ENCODE results near the gene DYSF.

DNA sequence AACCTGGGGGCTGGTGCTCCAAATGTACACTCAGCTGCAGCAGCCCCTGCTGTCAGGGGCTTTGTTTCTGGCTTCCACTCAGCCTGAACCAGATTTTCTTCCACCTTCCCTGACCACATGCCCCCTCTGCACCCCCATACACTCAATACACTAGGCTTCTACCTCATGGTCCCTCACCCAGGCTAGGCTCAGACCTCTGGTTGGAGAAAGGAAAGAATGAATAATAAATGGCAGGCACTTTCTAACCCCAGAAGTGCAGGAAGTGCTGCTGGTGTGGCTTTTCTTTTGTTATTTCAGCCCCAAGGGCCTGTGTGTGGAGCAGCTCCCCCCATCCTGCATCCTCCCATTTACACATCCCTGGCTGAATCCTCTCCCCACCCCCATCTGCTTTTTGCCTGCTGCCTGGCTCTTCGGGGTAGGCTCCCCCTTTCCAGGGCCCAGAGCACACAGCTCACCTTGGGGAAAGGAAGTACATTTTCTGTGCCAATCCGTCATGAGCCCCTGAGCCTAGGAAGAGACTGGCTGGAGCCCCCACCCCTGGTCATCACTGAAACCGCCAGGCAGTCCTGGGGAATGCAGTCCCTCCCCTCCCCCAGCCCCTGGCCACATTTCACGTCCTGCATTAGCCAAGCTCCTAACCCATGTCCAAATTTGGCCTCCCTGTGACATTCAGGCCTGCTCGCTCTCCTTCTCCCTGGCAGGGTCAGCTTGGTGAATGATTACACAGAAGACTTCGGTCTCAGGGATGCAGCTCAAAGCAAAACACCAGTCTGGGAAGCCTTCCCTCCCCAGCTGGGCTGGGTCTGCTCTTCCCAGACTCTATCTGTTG lies 2.6 kb downstream of the DYSF start:
- TF ChIP-seq CTCF (IDR thresholded peaks at IDR 0.05 in 2 of 3, conservative IDR thresholded peaks at IDR 0.05 in 1 of 3; ENCODE audit: borderline replicate concordance in 1 of 3, insufficient read depth in 1 of 3, low read depth in 2 of 3, low read length in 2 of 3) (no peak), ZNF274 (IDR thresholded peaks at IDR 0.05; ENCODE audit: low read depth, low read length) (no peak), REST (IDR thresholded peaks at IDR 0.05; ENCODE audit: low read depth) (no peak), EZH2 (IDR thresholded peaks at IDR 0.05) (no peak), RAD21 (IDR thresholded peaks at IDR 0.05; ENCODE audit: low read depth) (no peak), EZH2phosphoT487 (IDR thresholded peaks at IDR 0.05; ENCODE audit: borderline replicate concordance) (no peak), POLR2AphosphoS5 (IDR thresholded peaks at IDR 0.05; ENCODE audit: low read depth, low read length) (no peak), POLR2A (IDR thresholded peaks at IDR 0.05; ENCODE audit: borderline replicate concordance, extremely low read depth, insufficient read depth, insufficient read length) (no peak)
